Smooth muscle cell (in vitro differentiated cells): ENCODE data around the gene TMEM131. TPM values are rescaled to one million over a fixed set of nuclear protein-coding genes. Genes with fewer than 3 reads are reported as not detected.

Source experiments
- DNase-seq: peaks from one replicate; lab custom pipeline; 2025; ENCODE audit not compliant: unreplicated experiment; lab: John Stamatoyannopoulos, UW
- H2AFZ ChIP-seq: fragments of 200-600 bp; sonication (generic); 2 replicates; pipeline ENCODE4 v1.6.0; 2016; ENCODE audit warnings: antibody characterized with exemption, low read depth, mild to moderate bottlenecking
- H3F3A ChIP-seq: fragments of 200-600 bp; sonication (generic); 2 replicates; pipeline ENCODE4 v1.6.0; 2017; ENCODE audit warnings: antibody characterized with exemption, low read depth
- H3K27ac ChIP-seq: fragments of 200-600 bp; sonication (generic); 2 replicates; pipeline ENCODE4 v1.5.1; 2016; ENCODE audit warnings: low read depth, mild to moderate bottlenecking
- H3K27me3 ChIP-seq: fragments of 200-600 bp; sonication (generic); 2 replicates; pipeline ENCODE4 v1.6.1; 2016; ENCODE audit warnings: low read depth, mild to moderate bottlenecking
- H3K36me3 ChIP-seq: fragments of 200-600 bp; sonication (generic); 2 replicates; pipeline ENCODE4 v1.5.1; 2016; ENCODE audit warnings: low read depth
- H3K4me1 ChIP-seq: fragments of 200-600 bp; sonication (generic); 2 replicates; pipeline ENCODE4 v1.5.1; 2016; ENCODE audit warnings: low read depth
- H3K4me2 ChIP-seq: fragments of 200-600 bp; sonication (generic); 2 replicates; pipeline ENCODE4 v1.6.0; 2016; ENCODE audit warnings: mild to moderate bottlenecking
- H3K4me3 ChIP-seq: fragments of 200-600 bp; sonication (generic); 2 replicates; pipeline ENCODE4 v1.5.1; 2016; ENCODE audit warnings: mild to moderate bottlenecking
- H3K79me2 ChIP-seq: fragments of 200-600 bp; sonication (generic); 2 replicates; pipeline ENCODE4 v1.6.0; 2016; ENCODE audit warnings: low read depth, mild to moderate bottlenecking
- H3K9ac ChIP-seq: fragments of 200-600 bp; sonication (generic); 2 replicates; pipeline ENCODE4 v1.6.0; 2016; ENCODE audit warnings: low read depth
- H3K9me3 ChIP-seq: fragments of 200-600 bp; sonication (generic); replicated peaks from 2 replicates; pipeline ENCODE4 v1.5.1; 2016; ENCODE audit warnings: low read depth
- H4K20me1 ChIP-seq: fragments of 200-600 bp; sonication (generic); 2 replicates; pipeline ENCODE4 v1.6.0; 2016; ENCODE audit warnings: low read depth
- WGBS: methylation state at CpG from one replicate; pipeline ENCODE4 v1.1.7; 2016; ENCODE audit warnings: low lambda C conversion rate; 5-methylcytosine and 5-hydroxymethylcytosine counted together
- polyA plus RNA-seq: library from polyadenylated mRNA; unstranded; fragments of >200 nt; fragmentation: Nextera tagmentation; extraction: Ambion mirVana; gene quantifications from 2 replicates; pipeline ENCODE4 v1.2.1, GENCODE V29; 2016
- total RNA-seq: library from RNA; depleted of rRNA; stranded (reverse); fragments of >200 nt; gene quantifications from 2 replicates; pipeline ENCODE4 v1.2.3, GENCODE V29; 2014
- TF ChIP-seq, protein P1 (sequence below): fragments of 200-600 bp; sonication (generic); IDR thresholded peaks from 2 replicates; pipeline ENCODE4 v1.5.1; 2017; ENCODE audit warnings: borderline replicate concordance, mild to moderate bottlenecking, antibody characterized with exemption; ENCODE audit not compliant: insufficient read depth, poor library complexity, severe bottlenecking

Gene TMEM131
- total and polyA plus RNA-seq, 2 experiments from 2014 or later, result 16.7 to 32.3 TPM

DNA sequence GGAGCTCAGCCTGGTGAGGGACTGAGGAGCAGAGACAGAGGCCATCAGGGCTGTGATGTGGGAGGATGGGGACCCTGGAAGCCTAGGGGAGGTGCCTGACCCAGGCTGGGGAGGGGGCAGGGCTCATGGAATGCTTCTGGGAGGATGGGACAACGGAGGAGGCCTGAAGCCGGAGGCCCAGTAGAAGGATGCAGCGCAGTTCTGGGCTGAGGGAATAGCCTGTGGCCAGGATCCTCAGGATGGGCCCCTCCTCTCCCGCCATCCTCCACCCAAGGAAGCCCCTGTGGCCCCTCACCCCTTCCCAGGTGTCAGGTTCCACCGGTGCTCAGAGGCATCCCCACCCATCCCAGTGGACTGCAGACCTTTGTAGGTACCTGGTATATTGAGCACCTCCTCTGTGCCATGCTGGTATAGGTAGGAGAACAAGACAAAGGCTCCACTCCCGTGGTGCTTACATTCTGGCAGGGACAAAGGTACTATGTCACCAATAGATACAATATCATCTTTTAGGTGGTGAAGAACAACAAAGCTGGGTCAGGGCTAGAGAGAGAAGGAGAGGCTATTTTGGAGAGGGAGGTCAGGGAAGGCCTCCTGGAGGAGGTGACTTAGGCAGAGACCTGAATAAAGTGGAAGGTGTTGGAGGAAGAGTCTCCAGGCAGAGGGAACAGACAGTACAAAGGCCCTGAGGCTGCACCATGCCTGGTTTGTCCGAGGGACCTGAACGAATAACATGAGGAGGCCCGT lies 279.6 kb downstream of the TMEM131 start:
- Histone ChIP-seq H3K4me2 (no peak overlapping the region), H3K36me3 (no peaks in the 10 kb centered on the region), H4K20me1 (no peaks in the 10 kb centered on the region), H3K4me3 (no peak overlapping the region), H3K79me2 (no peaks in the 10 kb centered on the region), H3K9me3 (no peaks in the 10 kb centered on the region), H3K27me3 (no peaks in the 10 kb centered on the region), H2AFZ (no peak overlapping the region), H3K9ac (no peak overlapping the region), H3K4me1 (no peaks in the 10 kb centered on the region), H3K27ac (no peak overlapping the region), H3F3A (no peaks in the 10 kb centered on the region)
- TF ChIP-seq, protein P1, sequence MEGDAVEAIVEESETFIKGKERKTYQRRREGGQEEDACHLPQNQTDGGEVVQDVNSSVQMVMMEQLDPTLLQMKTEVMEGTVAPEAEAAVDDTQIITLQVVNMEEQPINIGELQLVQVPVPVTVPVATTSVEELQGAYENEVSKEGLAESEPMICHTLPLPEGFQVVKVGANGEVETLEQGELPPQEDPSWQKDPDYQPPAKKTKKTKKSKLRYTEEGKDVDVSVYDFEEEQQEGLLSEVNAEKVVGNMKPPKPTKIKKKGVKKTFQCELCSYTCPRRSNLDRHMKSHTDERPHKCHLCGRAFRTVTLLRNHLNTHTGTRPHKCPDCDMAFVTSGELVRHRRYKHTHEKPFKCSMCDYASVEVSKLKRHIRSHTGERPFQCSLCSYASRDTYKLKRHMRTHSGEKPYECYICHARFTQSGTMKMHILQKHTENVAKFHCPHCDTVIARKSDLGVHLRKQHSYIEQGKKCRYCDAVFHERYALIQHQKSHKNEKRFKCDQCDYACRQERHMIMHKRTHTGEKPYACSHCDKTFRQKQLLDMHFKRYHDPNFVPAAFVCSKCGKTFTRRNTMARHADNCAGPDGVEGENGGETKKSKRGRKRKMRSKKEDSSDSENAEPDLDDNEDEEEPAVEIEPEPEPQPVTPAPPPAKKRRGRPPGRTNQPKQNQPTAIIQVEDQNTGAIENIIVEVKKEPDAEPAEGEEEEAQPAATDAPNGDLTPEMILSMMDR, result no peak
- DNase-seq, result no peak
- 83% methylated on average over 9 of the region's 9 CpGs for WGBS

DNA sequence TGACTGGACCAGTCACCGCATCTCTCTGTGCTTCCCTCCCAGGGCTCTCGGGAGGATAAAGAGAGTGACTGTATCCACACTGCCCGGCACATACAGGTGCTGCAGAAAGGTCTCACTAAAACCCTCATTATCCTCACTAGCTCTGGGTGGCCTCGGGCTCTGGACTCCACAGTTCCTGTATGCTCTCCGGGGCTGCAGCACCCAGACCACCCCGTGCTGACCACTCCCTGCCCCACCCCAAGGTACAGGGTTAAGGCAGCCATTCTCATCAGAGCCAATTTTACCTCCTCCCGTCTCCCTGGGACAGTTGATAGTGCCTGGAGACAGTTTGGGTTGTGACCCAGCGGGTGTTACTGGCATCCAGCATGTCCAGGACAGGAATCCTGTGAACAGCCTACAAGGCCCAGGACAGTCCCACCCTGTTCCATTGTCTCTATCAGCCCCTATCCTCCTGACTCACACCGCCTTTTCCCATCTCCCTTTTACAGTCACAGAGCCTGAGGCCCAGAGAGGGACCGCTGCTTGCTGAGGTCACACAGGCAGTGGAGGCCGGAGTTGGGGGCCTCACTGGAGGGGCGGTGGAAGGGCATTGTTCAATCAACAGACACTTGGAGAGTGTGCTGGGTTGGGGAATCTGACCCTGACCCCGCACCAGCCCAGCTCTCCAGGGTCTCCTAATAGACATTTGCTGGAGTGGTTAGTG lies 280.6 kb downstream of the TMEM131 start:
- no peaks in the 10 kb centered on the region for H3F3A ChIP-seq
- TF ChIP-seq, protein P1, result no peak
- H3K9ac ChIP-seq, result no peak overlapping the region
- DNase-seq, result no peak
- no peaks in the 10 kb centered on the region for H4K20me1 ChIP-seq
- no peaks in the 10 kb centered on the region for H3K27me3 ChIP-seq
- 90% methylated on average over 13 of the region's 13 CpGs for WGBS
- H3K9me3 ChIP-seq, result no peaks in the 10 kb centered on the region
- H3K4me2 ChIP-seq, result no peak overlapping the region
- no peaks in the 10 kb centered on the region for H3K79me2 ChIP-seq
- no peak overlapping the region for H2AFZ ChIP-seq
- H3K4me3 ChIP-seq, result no peak overlapping the region
- H3K4me1 ChIP-seq, result no peaks in the 10 kb centered on the region
- H3K36me3 ChIP-seq, result no peaks in the 10 kb centered on the region
- no peak overlapping the region for H3K27ac ChIP-seq

DNA sequence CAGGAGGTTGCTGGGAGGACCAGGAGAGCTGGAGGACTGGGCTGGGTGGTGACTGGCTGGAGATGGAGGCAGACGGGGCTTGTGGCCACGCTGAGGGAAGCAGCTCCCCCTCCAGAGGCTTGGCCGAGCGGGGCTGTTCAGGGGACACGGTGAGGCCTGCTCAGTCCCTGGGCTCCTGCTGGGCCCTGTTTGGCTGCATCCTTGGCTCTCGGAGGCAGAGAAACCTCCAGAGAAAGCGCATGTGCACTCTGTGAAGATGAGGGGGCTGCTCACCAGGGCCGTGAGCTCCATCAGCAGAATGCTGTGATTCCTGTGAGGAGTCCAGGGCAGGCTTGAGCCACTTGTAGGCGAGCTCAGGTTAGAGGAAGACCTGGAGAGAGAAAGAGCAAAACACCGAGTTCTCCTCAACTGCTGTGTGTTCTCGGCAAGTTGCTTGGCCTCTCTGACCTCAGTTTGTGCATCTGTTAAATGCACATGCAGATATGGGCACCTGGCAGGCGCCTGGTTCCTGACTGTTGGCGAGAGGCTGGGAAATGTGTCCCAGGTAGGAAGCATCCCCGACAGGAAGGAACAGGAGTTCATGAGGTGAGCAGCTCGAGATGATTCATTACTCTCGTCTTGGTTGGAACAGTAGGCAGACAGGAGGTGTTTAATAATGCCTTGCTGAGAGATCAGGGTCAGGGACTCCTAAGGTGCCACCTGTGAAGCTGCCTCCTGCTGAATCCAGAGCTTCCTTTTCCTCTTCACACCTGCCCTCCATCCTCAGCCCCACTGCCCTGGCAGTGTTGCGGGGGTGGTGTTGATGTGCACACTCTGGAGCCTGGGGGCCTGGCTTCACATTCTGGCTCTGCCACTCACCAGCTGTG lies 281.4 kb downstream of the TMEM131 start:
- H3K4me2 ChIP-seq, result no peak overlapping the region
- DNase-seq, result no peak
- H4K20me1 ChIP-seq, result no peaks in the 10 kb centered on the region
- no peaks in the 10 kb centered on the region for H3K36me3 ChIP-seq
- TF ChIP-seq, protein P1, result no peak
- no peaks in the 10 kb centered on the region for H3K79me2 ChIP-seq
- H3K27me3 ChIP-seq, result no peaks in the 10 kb centered on the region
- H3F3A ChIP-seq, result no peaks in the 10 kb centered on the region
- no peak overlapping the region for H3K9ac ChIP-seq
- H3K9me3 ChIP-seq, result no peaks in the 10 kb centered on the region
- no peaks in the 10 kb centered on the region for H3K4me1 ChIP-seq
- WGBS, result 87% methylated on average over 17 of the region's 17 CpGs
- H2AFZ ChIP-seq, result no peak overlapping the region
- H3K27ac ChIP-seq, result no peak overlapping the region
- no peak overlapping the region for H3K4me3 ChIP-seq
